ENCODE measurements around the gene TAPT1.

DNA sequence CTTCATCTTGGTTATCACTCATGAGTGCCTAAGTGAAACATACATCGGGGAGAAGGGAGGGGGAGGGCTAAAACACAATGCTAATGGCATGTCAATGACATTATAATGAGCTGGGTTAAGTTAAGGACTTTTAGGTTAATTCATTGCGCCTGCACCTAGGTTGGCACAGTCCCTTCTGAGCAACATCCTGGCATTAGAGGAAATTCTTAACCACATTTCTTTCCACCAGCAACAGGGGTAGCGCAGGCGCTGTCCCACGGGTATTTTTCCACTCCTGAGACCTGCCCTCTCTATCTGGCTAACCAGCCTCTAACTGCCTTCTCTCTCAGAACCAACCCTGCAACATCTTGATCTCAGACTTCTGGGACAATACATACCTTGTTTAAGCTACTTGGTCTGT lies 103.5 kb downstream of the TAPT1 start:
- TF ChIP-seq, protein P1, sequence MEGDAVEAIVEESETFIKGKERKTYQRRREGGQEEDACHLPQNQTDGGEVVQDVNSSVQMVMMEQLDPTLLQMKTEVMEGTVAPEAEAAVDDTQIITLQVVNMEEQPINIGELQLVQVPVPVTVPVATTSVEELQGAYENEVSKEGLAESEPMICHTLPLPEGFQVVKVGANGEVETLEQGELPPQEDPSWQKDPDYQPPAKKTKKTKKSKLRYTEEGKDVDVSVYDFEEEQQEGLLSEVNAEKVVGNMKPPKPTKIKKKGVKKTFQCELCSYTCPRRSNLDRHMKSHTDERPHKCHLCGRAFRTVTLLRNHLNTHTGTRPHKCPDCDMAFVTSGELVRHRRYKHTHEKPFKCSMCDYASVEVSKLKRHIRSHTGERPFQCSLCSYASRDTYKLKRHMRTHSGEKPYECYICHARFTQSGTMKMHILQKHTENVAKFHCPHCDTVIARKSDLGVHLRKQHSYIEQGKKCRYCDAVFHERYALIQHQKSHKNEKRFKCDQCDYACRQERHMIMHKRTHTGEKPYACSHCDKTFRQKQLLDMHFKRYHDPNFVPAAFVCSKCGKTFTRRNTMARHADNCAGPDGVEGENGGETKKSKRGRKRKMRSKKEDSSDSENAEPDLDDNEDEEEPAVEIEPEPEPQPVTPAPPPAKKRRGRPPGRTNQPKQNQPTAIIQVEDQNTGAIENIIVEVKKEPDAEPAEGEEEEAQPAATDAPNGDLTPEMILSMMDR (IDR thresholded peaks at IDR 0.05; ENCODE audit: low read length), result no peak
- TF ChIP-seq EZH2 (IDR thresholded peaks at IDR 0.05; ENCODE audit: borderline replicate concordance, low read length), result no peak

Data from OCI-LY1 (cell line).